HEK293 (cell line): ENCODE results near the gene CABCOCO1.
A peak's percentile ranks its signal among the peaks of the same experiment; 100 is the strongest.

ENCODE experiments used
- CTCF ChIA-PET: fragments of 350-600 bp; formaldehyde crosslinking; extraction: SDS; loops from one replicate; lab custom pipeline; 2021; ENCODE audit warnings: antibody characterized with exemption; lab: Yijun Ruan, JAX
- POLR2A ChIA-PET: fragments of 300-600 bp; formaldehyde crosslinking; extraction: SDS; loops from one replicate; lab custom pipeline; 2020; ENCODE audit warnings: antibody characterized with exemption, inconsistent platforms; lab: Yijun Ruan, JAX
- H3K27ac ChIP-seq: fragments of 200-500 bp; sonication (Bioruptor generic); 2 replicates; pipeline ENCODE4 v1.5.1; 2014; ENCODE audit warnings: low read depth, low read length, control low read depth, inconsistent platforms; ENCODE audit errors: extremely low read depth
- H3K36me3 ChIP-seq, 2 experiments: fragments of 200-500 bp in 1 of 2; sonication (Bioruptor generic) in 1 of 2; 1 replicate in 1 of 2; 2 replicates in 1 of 2; pipeline ENCODE4 v1.5.1; 2014 to 2017; ENCODE audit warnings: inconsistent platforms in 2 of 2, low read length in 2 of 2; ENCODE audit not compliant: control insufficient read depth in 2 of 2, insufficient read depth in 1 of 2
- H3K4me1 ChIP-seq: fragments of 200-500 bp; sonication (Bioruptor generic); 2 replicates; pipeline ENCODE4 v1.5.1; 2014; ENCODE audit warnings: mild to moderate bottlenecking, low read length, inconsistent platforms; ENCODE audit not compliant: control insufficient read depth, insufficient read depth
- H3K4me3 ChIP-seq: 2 replicates; pipeline ENCODE4 v1.5.1; 2011; ENCODE audit warnings: low read depth, mild to moderate bottlenecking, control low read depth, low read length, moderate library complexity
- H3K9me3 ChIP-seq: fragments of 200-500 bp; sonication (Bioruptor generic); 2 replicates; pipeline ENCODE4 v1.5.1; 2014; ENCODE audit warnings: low read depth, low read length, inconsistent platforms; ENCODE audit not compliant: control insufficient read depth, insufficient read depth
- AEBP2 ChIP-seq: fragments of 450-650 bp; formaldehyde crosslinking; IDR thresholded peaks from 2 replicates; pipeline ENCODE4 v1.5.1; 2016; ENCODE audit warnings: missing biosample characterization, missing genetic modification characterization, borderline replicate concordance
- PRDM10 ChIP-seq: fragments of 450-650 bp; formaldehyde crosslinking; IDR thresholded peaks from 2 replicates; pipeline ENCODE4 v1.5.1; 2016; ENCODE audit warnings: missing biosample characterization, missing genetic modification characterization
- SCRT1 ChIP-seq: fragments of 450-650 bp; formaldehyde crosslinking; IDR thresholded peaks from 2 replicates; pipeline ENCODE4 v1.5.1; 2016; ENCODE audit warnings: missing biosample characterization, missing genetic modification characterization, borderline replicate concordance
- SCRT2 ChIP-seq: fragments of 450-650 bp; formaldehyde crosslinking; IDR thresholded peaks from 2 replicates; pipeline ENCODE4 v1.5.1; 2016; ENCODE audit warnings: missing biosample characterization, missing genetic modification characterization
- SP2 ChIP-seq: fragments of 450-650 bp; formaldehyde crosslinking; IDR thresholded peaks from 2 replicates; pipeline ENCODE4 v1.5.1; 2016; ENCODE audit warnings: missing biosample characterization, missing genetic modification characterization
- WT1 ChIP-seq: fragments of 450-650 bp; formaldehyde crosslinking; IDR thresholded peaks from 2 replicates; pipeline ENCODE4 v1.5.1; 2016; ENCODE audit warnings: missing biosample characterization, missing genetic modification characterization
- ZFHX2 ChIP-seq: fragments of 450-650 bp; formaldehyde crosslinking; conservative IDR thresholded peaks from 2 replicates; pipeline ENCODE4 v1.5.1; 2016; ENCODE audit warnings: missing biosample characterization, missing genetic modification characterization
- ZFP41 ChIP-seq: fragments of 450-650 bp; formaldehyde crosslinking; IDR thresholded peaks from 2 replicates; pipeline ENCODE4 v1.5.1; 2016; ENCODE audit warnings: missing biosample characterization, missing genetic modification characterization, borderline replicate concordance
- ZIC2 ChIP-seq: fragments of 450-650 bp; formaldehyde crosslinking; IDR thresholded peaks from 2 replicates; pipeline ENCODE4 v1.5.1; 2016; ENCODE audit warnings: missing biosample characterization, missing genetic modification characterization
- ZNF138 ChIP-seq: fragments of 450-650 bp; formaldehyde crosslinking; IDR thresholded peaks from 2 replicates; pipeline ENCODE4 v1.5.1; 2016; ENCODE audit warnings: missing biosample characterization, missing genetic modification characterization, borderline replicate concordance
- ZNF175 ChIP-seq: fragments of 450-650 bp; formaldehyde crosslinking; IDR thresholded peaks from 2 replicates; pipeline ENCODE4 v1.5.1; 2016; ENCODE audit warnings: missing biosample characterization, missing genetic modification characterization
- ZNF211 ChIP-seq: fragments of 450-650 bp; formaldehyde crosslinking; IDR thresholded peaks from 2 replicates; pipeline ENCODE4 v1.5.1; 2016; ENCODE audit warnings: low read depth, missing biosample characterization, missing genetic modification characterization
- ZNF302 ChIP-seq: fragments of 450-650 bp; formaldehyde crosslinking; IDR thresholded peaks from 2 replicates; pipeline ENCODE4 v1.5.1; 2016; ENCODE audit warnings: missing biosample characterization, missing genetic modification characterization, low read depth
- ZNF394 ChIP-seq: fragments of 450-650 bp; formaldehyde crosslinking; IDR thresholded peaks from 2 replicates; pipeline ENCODE4 v1.5.1; 2016; ENCODE audit warnings: missing biosample characterization, missing genetic modification characterization, mild to moderate bottlenecking, moderate library complexity, borderline replicate concordance
- ZNF416 ChIP-seq: fragments of 450-650 bp; formaldehyde crosslinking; IDR thresholded peaks from 2 replicates; pipeline ENCODE4 v1.5.1; 2016; ENCODE audit warnings: missing biosample characterization, missing genetic modification characterization
- ZNF510 ChIP-seq: fragments of 450-650 bp; formaldehyde crosslinking; IDR thresholded peaks from 2 replicates; pipeline ENCODE4 v1.5.1; 2018; ENCODE audit warnings: mild to moderate bottlenecking, missing genetic modification characterization, missing biosample characterization; ENCODE audit not compliant: insufficient replicate concordance
- ZNF529 ChIP-seq: fragments of 450-650 bp; formaldehyde crosslinking; IDR thresholded peaks from 2 replicates; pipeline ENCODE4 v1.5.1; 2017; ENCODE audit warnings: missing genetic modification characterization, missing biosample characterization; ENCODE audit not compliant: insufficient replicate concordance
- ZNF549 ChIP-seq: fragments of 450-650 bp; IDR thresholded peaks from 2 replicates; pipeline ENCODE4 v1.5.1; 2018; ENCODE audit warnings: missing biosample characterization, missing genetic modification characterization, mild to moderate bottlenecking, inconsistent platforms, moderate library complexity
- ZNF596 ChIP-seq: fragments of 450-650 bp; IDR thresholded peaks from 2 replicates; pipeline ENCODE4 v1.5.0; 2018; ENCODE audit warnings: missing biosample characterization, mild to moderate bottlenecking, missing genetic modification characterization, moderate library complexity
- ZNF76 ChIP-seq: fragments of 450-650 bp; formaldehyde crosslinking; IDR thresholded peaks from 2 replicates; pipeline ENCODE4; 2016; ENCODE audit warnings: low read depth, missing biosample characterization, missing genetic modification characterization, borderline replicate concordance
- ZNF792 ChIP-seq: fragments of 450-650 bp; formaldehyde crosslinking; IDR thresholded peaks from 2 replicates; pipeline ENCODE4 v1.5.1; 2016; ENCODE audit warnings: missing biosample characterization, missing genetic modification characterization
- ZSCAN30 ChIP-seq: fragments of 450-650 bp; IDR thresholded peaks from 2 replicates; pipeline ENCODE4 v1.5.1; 2018; ENCODE audit warnings: missing biosample characterization, mild to moderate bottlenecking, missing genetic modification characterization, moderate library complexity

The CABCOCO1 gene

DNA sequence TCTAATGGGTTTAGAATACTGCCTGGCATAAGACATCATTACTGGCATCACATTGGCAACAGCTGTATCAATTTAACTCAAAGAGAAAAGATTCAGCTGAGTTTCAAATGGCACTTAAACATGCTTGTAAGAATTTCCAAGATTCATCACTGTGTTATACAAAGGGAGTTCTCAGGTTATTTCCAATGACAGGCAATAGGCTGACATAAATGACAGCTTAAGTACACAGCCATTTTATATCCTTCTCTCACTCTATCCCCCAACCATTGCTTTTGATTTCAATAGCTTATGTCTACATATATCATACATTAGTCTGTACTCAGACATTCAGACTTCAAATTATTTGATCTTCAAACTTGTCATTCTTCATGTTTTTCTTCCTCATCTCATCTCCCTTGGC, 45.5 kb upstream of the CABCOCO1 start (continued):
- TF ChIP-seq ZNF510 (tag by site-specific recombination) (no peak), AEBP2 (no peak), ZFP41 (tag by site-specific recombination) (no peak), ZNF416 (tag by site-specific recombination) (no peak), ZNF792 (tag by site-specific recombination) (no peak), ZNF76 (tag by site-specific recombination) (no peak), ZNF138 (tag by site-specific recombination) (no peak)
- TF ChIP-seq, all 188 proteins: peak for 0

DNA sequence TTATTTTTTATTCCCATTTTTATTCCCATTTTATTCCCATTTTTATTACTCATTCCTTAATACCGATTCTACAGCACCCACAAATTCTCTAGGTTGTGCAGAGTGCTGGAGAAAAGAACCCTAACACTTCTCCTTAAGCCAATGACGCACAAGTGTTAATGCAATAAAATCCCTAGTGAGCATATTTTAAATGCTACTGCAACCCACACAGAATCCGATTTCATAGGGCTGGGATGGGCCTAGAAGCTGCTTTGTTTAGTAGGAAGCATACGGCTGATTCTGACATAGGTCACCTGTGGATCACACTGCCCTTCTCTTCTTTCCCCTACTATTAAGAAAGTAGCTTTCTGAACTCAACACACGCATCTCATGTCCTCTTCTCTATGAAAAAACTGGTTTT, 45.1 kb upstream of the CABCOCO1 start:
- CTCF ChIA-PET: interaction anchor here (2.2 kb wide), 1 partner anchor 10 kb away, joined by 8 read pairs; no protein-coding TSS in a partner anchor

DNA sequence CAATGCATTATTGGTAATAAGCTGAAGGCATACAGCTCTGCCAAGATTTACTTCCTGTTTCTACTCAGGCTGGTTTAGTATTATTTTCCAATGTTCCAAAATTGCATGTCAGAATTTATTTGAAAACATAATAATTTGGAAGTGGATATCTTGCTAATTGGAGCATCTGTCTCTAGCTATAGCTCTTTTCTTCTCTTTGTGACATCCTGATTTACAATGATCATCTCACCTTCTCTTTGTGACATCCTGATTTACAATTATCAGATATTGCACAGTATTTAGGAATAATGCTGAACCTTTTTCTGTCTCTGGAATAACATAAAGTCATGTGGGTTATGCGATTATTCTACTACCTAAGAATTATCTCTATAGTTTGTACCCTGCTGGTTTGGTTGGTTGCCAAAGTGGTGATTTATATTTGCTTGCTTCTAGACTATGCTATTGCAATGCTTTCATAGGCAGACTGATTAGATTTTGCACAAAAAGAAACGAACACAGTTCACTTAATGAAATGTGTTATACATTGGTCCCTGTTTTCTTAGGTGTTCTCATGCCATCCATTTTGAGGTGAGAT, 44.3 kb upstream of the CABCOCO1 start:
- CTCF ChIA-PET: interaction anchor here (2.2 kb wide), 1 partner anchor 11 kb away, joined by 8 read pairs; no protein-coding TSS in a partner anchor
- H3K27ac ChIP-seq: no peak overlapping the region

More for the DNA sequence above, 45.1 kb upstream of the CABCOCO1 start:
- no peak overlapping the region for H3K4me3 ChIP-seq
- H3K4me1 ChIP-seq: peaks cover 11% of the 10 kb centered on the region
- TF ChIP-seq ZFHX2 (tag by site-specific recombination): peak; percentile 47
- TF ChIP-seq SCRT2 (tag by site-specific recombination): peak; percentile 27; the same call in 1 of the 2 replicates
- TF ChIP-seq WT1 (tag by site-specific recombination): no peak
- TF ChIP-seq, all 188 proteins: peak for 2
- Histone ChIP-seq H3K27ac (no peak overlapping the region), H3K36me3 (no peaks in the 10 kb centered on the region), H3K9me3 (no peaks in the 10 kb centered on the region)
- POLR2A ChIA-PET: no interaction called here

DNA sequence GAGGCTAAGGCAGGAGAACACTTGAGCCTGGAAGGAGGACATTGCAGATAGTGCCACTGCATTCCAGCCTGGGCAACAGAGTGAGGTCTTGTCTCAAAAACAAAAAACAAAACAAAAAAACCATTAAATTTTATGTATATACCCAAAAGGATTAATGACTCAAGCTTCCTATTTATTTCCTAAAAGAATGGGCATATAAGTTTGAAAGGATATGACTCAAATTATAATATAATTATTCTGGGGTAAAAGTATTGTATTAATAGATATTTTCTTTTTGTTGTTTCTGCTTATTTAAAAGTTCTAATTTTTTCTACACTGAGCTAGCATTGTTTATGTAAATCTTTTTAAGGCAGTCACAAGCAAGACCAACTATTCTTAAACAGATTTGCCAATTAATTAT, 42.2 kb upstream of the CABCOCO1 start:
- no peaks in the 10 kb centered on the region for H3K9me3 ChIP-seq
- no peak overlapping the region for H3K27ac ChIP-seq
- H3K4me3 ChIP-seq: no peak overlapping the region
- CTCF ChIA-PET: interaction anchor here (0.7 to 1.3 kb wide), 2 partner anchors 13 to 25 kb away, joined by 3 read pairs; no protein-coding TSS in a partner anchor
- POLR2A ChIA-PET: no interaction called here
- H3K36me3 ChIP-seq: no peaks in the 10 kb centered on the region
- peaks cover 7% of the 10 kb centered on the region; the same call in 1 of the 2 replicates for H3K4me1 ChIP-seq
- no peak for TF ChIP-seq PRDM10 (tag by site-specific recombination)
- no peak for TF ChIP-seq ZNF596 (tag by site-specific recombination)
- no peak for TF ChIP-seq ZNF394 (tag by site-specific recombination)
- no peak for TF ChIP-seq ZIC2
- no peak for TF ChIP-seq SP2 (tag by site-specific recombination)

More for the DNA sequence above, 44.3 kb upstream of the CABCOCO1 start:
- no peak for TF ChIP-seq ZIC2
- TF ChIP-seq ZNF175 (tag by site-specific recombination): no peak
- TF ChIP-seq ZNF549 (tag by site-specific recombination): no peak
- no peak for TF ChIP-seq ZNF211 (tag by site-specific recombination)
- TF ChIP-seq ZNF302 (tag by site-specific recombination): no peak
- no peak for TF ChIP-seq SCRT1 (tag by site-specific recombination)
- TF ChIP-seq ZNF529 (tag by site-specific recombination): no peak
- no peak for TF ChIP-seq ZSCAN30
- no peak for TF ChIP-seq ZNF138 (tag by site-specific recombination)
- no peak for TF ChIP-seq ZNF76 (tag by site-specific recombination)
- TF ChIP-seq, all 188 proteins: peak for 0
- H3K36me3 ChIP-seq: no peaks in the 10 kb centered on the region
- peaks cover 7% of the 10 kb centered on the region; the same call in 1 of the 2 replicates for H3K4me1 ChIP-seq
- no peaks in the 10 kb centered on the region for H3K9me3 ChIP-seq
- POLR2A ChIA-PET: no interaction called here
- H3K4me3 ChIP-seq: no peak overlapping the region
